Erythroblast (primary cell): ENCODE results near the gene CHGA.

ENCODE experiments used
- GATA1 ChIP-seq: IDR thresholded peaks from 2 replicates; pipeline ENCODE4 v1.6.1; 2011; ENCODE audit warnings: low read depth, mild to moderate bottlenecking, control low read depth, low read length, moderate library complexity
- POLR2A ChIP-seq: IDR thresholded peaks from 2 replicates; pipeline ENCODE4 v1.6.1; 2011; ENCODE audit warnings: mild to moderate bottlenecking, low read length

DNA sequence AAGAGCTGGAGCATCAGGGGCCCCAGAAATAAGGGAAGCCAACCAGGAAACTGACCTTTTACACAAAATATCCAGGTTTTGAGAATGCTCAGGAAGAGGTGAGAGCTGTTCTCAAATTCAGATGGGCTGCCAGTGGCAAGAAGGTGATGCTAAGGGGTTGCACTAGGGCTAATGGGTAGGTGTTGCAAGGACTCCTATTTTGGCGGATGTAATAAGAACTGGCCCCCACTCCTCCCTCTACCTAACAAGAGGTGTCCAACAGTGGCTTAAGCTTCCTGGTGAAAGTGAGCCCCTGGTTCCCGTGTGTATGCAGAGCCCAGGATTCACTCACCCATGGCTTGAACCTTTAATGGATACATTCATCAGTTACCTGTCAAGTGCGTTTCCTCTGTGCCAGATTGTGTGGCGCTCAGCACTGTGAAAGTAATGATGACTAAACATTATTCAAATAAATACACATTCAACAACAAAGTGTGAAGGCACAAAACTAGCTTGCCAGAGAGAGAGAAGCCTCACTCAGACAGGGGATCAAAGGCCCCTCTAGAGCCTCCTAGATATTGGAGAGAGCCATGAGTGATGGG lies 705 bp upstream of the CHGA start:
- TF ChIP-seq POLR2A = no peak
- no peak for TF ChIP-seq GATA1
